ENCODE data around the gene CASZ1.

Gene CASZ1

GRCh38 chr1:10778640-10779039, 17.8 kb downstream of the CASZ1 start:
- Histone ChIP-seq H3K9ac (ENCODE audit: low read length) (no peak overlapping the region), H3K27ac (ENCODE audit: low read depth, low read length) (no peak overlapping the region)

GRCh38 chr1:10777749-10778574, 18.5 kb downstream of the CASZ1 start:
- H2AFZ ChIP-seq (ENCODE audit: low read depth, low read length, severe bottlenecking), result no peak overlapping the region
- H3K4me2 ChIP-seq (ENCODE audit: low read depth, low read length, poor library complexity, severe bottlenecking), result no peak overlapping the region
- H3F3A ChIP-seq (ENCODE audit: insufficient read depth), result no peaks in the 10 kb centered on the region
- no peak overlapping the region for H3K9ac ChIP-seq (ENCODE audit: low read length)
- no peaks in the 10 kb centered on the region for H3K79me2 ChIP-seq (ENCODE audit: insufficient read depth, low read length)
- no peaks in the 10 kb centered on the region for H3K9me3 ChIP-seq (ENCODE audit: insufficient read depth, low read length)
- no peaks in the 10 kb centered on the region for H3K9me2 ChIP-seq (replicated peaks; ENCODE audit: insufficient read depth, low read length)
- no peak overlapping the region for H3K27ac ChIP-seq (ENCODE audit: low read depth, low read length)
- H4K20me1 ChIP-seq (ENCODE audit: low read depth, low read length), result no peaks in the 10 kb centered on the region
- no peak overlapping the region for H3K4me3 ChIP-seq (ENCODE audit: insufficient read depth, low read length, poor library complexity, severe bottlenecking)
- TF ChIP-seq EZH2phosphoT487 (conservative IDR thresholded peaks at IDR 0.05; ENCODE audit: low read length) (no peak), CTCF (IDR thresholded peaks at IDR 0.05; ENCODE audit: insufficient read depth, low read length, poor library complexity, severe bottlenecking) (no peak)
- H3K27me3 ChIP-seq (ENCODE audit: low read length), result no peaks in the 10 kb centered on the region
- H3K36me3 ChIP-seq (ENCODE audit: low read length), result no peaks in the 10 kb centered on the region

More at GRCh38 chr1:10778640-10779039, 17.8 kb downstream of the CASZ1 start:
- H3K36me3 ChIP-seq (ENCODE audit: low read length), result no peaks in the 10 kb centered on the region
- H4K20me1 ChIP-seq (ENCODE audit: low read depth, low read length), result no peaks in the 10 kb centered on the region
- TF ChIP-seq EZH2phosphoT487 (conservative IDR thresholded peaks at IDR 0.05; ENCODE audit: low read length) (no peak), CTCF (IDR thresholded peaks at IDR 0.05; ENCODE audit: insufficient read depth, low read length, poor library complexity, severe bottlenecking) (no peak)
- H3K9me2 ChIP-seq (replicated peaks; ENCODE audit: insufficient read depth, low read length), result no peaks in the 10 kb centered on the region
- H3F3A ChIP-seq (ENCODE audit: insufficient read depth), result no peaks in the 10 kb centered on the region
- H3K9me3 ChIP-seq (ENCODE audit: insufficient read depth, low read length), result no peaks in the 10 kb centered on the region
- H3K79me2 ChIP-seq (ENCODE audit: insufficient read depth, low read length), result no peaks in the 10 kb centered on the region
- H2AFZ ChIP-seq (ENCODE audit: low read depth, low read length, severe bottlenecking), result no peak overlapping the region
- H3K4me2 ChIP-seq (ENCODE audit: low read depth, low read length, poor library complexity, severe bottlenecking), result no peak overlapping the region
- H3K4me3 ChIP-seq (ENCODE audit: insufficient read depth, low read length, poor library complexity, severe bottlenecking), result no peak overlapping the region
- no peaks in the 10 kb centered on the region for H3K27me3 ChIP-seq (ENCODE audit: low read length)

GRCh38 chr1:10776190-10776905, 20.1 kb downstream of the CASZ1 start:
- H2AFZ ChIP-seq (ENCODE audit: low read depth, low read length, severe bottlenecking), result no peak overlapping the region
- no peak overlapping the region for H3K4me3 ChIP-seq (ENCODE audit: insufficient read depth, low read length, poor library complexity, severe bottlenecking)
- H3K9ac ChIP-seq (ENCODE audit: low read length), result no peak overlapping the region
- H3K9me3 ChIP-seq (ENCODE audit: insufficient read depth, low read length), result no peaks in the 10 kb centered on the region
- H3K27me3 ChIP-seq (ENCODE audit: low read length), result no peaks in the 10 kb centered on the region
- no peaks in the 10 kb centered on the region for H3K9me2 ChIP-seq (replicated peaks; ENCODE audit: insufficient read depth, low read length)
- no peaks in the 10 kb centered on the region for H3K36me3 ChIP-seq (ENCODE audit: low read length)
- no peak for TF ChIP-seq CTCF (IDR thresholded peaks at IDR 0.05; ENCODE audit: insufficient read depth, low read length, poor library complexity, severe bottlenecking)
- no peak for TF ChIP-seq EZH2phosphoT487 (conservative IDR thresholded peaks at IDR 0.05; ENCODE audit: low read length)
- no peaks in the 10 kb centered on the region for H4K20me1 ChIP-seq (ENCODE audit: low read depth, low read length)
- no peaks in the 10 kb centered on the region for H3F3A ChIP-seq (ENCODE audit: insufficient read depth)
- no peak overlapping the region for H3K27ac ChIP-seq (ENCODE audit: low read depth, low read length)
- H3K4me2 ChIP-seq (ENCODE audit: low read depth, low read length, poor library complexity, severe bottlenecking), result no peak overlapping the region
- H3K79me2 ChIP-seq (ENCODE audit: insufficient read depth, low read length), result no peaks in the 10 kb centered on the region
